A673 (cell line): ENCODE data around the gene NMT1.

Experiments used
- EZH2 ChIP-seq: fragments of 200-600 bp; sonication (generic); IDR thresholded peaks from 2 replicates; pipeline ENCODE4 v1.6.1; 2017; ENCODE audit warnings: borderline replicate concordance, low read depth, mild to moderate bottlenecking, mixed read lengths, antibody characterized with exemption, low read length; ENCODE audit not compliant: poor library complexity, severe bottlenecking
- TF ChIP-seq, protein P1 (sequence below): fragments of 300-800, 200-600 bp; sonication (generic); conservative IDR thresholded peaks from 2 replicates; pipeline ENCODE4 v1.5.1; 2017; ENCODE audit warnings: low read depth, mild to moderate bottlenecking, antibody characterized with exemption, low read length, moderate library complexity, mixed read lengths

DNA sequence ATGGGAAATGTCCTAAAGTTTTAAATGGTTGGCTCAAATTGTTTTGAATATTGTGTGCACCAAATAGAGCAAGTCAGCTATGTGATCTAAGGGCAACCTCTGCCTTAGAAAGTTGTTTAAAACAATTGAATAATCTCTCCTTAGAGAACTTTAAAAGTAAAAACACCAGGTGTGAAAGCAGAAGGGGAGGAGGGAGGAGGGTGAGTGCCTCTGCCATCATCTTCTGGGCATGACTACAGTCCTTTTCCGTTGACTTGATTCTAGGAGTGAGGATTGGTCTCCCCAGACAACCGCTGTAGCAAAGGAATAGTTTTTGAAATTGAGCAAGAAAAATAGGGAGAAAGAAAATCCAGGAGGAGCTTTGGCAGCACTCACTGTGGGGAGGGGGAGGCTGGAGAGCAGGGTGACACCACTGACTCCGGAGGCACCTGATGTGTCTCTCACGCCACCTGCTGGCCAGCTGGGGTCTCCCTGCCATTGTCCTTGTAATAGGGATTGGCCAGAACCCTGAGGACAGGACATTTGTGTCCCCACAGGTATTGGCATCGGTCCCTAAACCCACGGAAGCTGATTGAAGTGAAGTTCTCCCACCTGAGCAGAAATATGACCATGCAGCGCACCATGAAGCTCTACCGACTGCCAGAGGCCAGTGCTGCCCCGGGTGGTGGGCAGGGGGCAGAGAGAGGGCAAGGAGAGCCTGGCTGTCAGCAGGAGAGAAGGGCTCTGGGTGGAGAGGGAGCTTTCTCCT lies 37.9 kb downstream of the NMT1 start:
- TF ChIP-seq, protein P1, sequence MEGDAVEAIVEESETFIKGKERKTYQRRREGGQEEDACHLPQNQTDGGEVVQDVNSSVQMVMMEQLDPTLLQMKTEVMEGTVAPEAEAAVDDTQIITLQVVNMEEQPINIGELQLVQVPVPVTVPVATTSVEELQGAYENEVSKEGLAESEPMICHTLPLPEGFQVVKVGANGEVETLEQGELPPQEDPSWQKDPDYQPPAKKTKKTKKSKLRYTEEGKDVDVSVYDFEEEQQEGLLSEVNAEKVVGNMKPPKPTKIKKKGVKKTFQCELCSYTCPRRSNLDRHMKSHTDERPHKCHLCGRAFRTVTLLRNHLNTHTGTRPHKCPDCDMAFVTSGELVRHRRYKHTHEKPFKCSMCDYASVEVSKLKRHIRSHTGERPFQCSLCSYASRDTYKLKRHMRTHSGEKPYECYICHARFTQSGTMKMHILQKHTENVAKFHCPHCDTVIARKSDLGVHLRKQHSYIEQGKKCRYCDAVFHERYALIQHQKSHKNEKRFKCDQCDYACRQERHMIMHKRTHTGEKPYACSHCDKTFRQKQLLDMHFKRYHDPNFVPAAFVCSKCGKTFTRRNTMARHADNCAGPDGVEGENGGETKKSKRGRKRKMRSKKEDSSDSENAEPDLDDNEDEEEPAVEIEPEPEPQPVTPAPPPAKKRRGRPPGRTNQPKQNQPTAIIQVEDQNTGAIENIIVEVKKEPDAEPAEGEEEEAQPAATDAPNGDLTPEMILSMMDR: peak; percentile 62
- TF ChIP-seq EZH2: no peak
